Adrenal gland (tissue), 12 donors: ENCODE results near the gene ADGRE1. TPM values are rescaled to one million over a fixed set of nuclear protein-coding genes. Genes with fewer than 3 reads are reported as not detected.
A peak's percentile ranks its signal among the peaks of the same experiment; 100 is the strongest.

Experiments
- DNase-seq, 7 donors: peaks; one replicate each; pipeline ENCODE4 v3.0.0-alpha.2; 2019 to 2020
- H3K27ac ChIP-seq, 5 donors: fragments of 200-600 bp; sonication (generic) in 4 of 5; 1 replicate in 3 of 5; 2 replicates in 2 of 5; pipeline versions ENCODE4 v1.5.1 to v1.8.0; 2016 to 2020; ENCODE audit warnings: mild to moderate bottlenecking in 1 of 5
- H3K27me3 ChIP-seq: fragments of 200-600 bp; 2 replicates; pipeline ENCODE4 v1.8.0; 2021
- H3K36me3 ChIP-seq, 2 donors: fragments of 200-600 bp; replicated peaks in 1 of 2; 1 replicate in 1 of 2; 2 replicates in 1 of 2; pipeline versions ENCODE4 v1.5.1 to v1.8.0; 2018 to 2022
- H3K4me1 ChIP-seq, 2 donors: fragments of 200-600 bp; replicated peaks in 1 of 2; 1 replicate in 1 of 2; 2 replicates in 1 of 2; pipeline versions ENCODE4 v1.5.1 to v1.8.0; 2018 to 2021
- H3K4me3 ChIP-seq, 4 donors: fragments of 200-600 bp; sonication (generic) in 3 of 4; one replicate each; pipeline ENCODE4 v1.5.1; 2016 to 2018
- H3K9me3 ChIP-seq, 3 donors: fragments of 200-600 bp; sonication (generic) in 1 of 3; replicated peaks in 1 of 3; 1 replicate in 2 of 3; 2 replicates in 1 of 3; pipeline versions ENCODE4 v1.5.1 to v1.8.0; 2016 to 2021
- CTCF ChIP-seq, 6 experiments: fragments of 450-650 bp in 4 of 6; fragments of 200-600 bp in 2 of 6; sonication (generic) in 1 of 6; IDR thresholded peaks; 1 replicate in 5 of 6; 2 replicates in 1 of 6; pipeline versions ENCODE4 v1.5.1 to v1.8.0; 2016 to 2021; ENCODE audit warnings: antibody characterized with exemption in 6 of 6, mild to moderate bottlenecking in 2 of 6, moderate library complexity in 1 of 6
- POLR2A ChIP-seq, 2 donors: fragments of 450-650 bp; IDR thresholded peaks; one replicate each; pipeline ENCODE4 v1.6.1; 2017; ENCODE audit warnings: antibody characterized with exemption in 2 of 2, mild to moderate bottlenecking in 2 of 2, moderate library complexity in 1 of 2
- WGBS, 4 donors: extraction: QIAGEN DNeasy Blood & Tissue Kit in 2 of 4; methylation state at CpG; one replicate each; pipeline versions ENCODE4 v1.1.5 to v1.1.7; 2013 to 2017; 5-methylcytosine and 5-hydroxymethylcytosine counted together
- intact Hi-C, 2 donors: fragments of 100-400 bp; cut with DNase I; formaldehyde crosslinking; loops; one replicate each; pipeline versions ENCODE4 v1.14.1 to v1.15.0; 2022 to 2023
- polyA plus RNA-seq, 3 donors: library from polyadenylated mRNA; stranded (reverse); fragments of 200-250 nt in 2 of 3; fragments of 350-450 nt in 1 of 3; fragmentation: Illumina TruSeq in 1 of 3; extraction: RNeasy Lipid Tissue Mini Kit (QIAGEN cat#74804) in 1 of 3; gene quantifications; one replicate each; pipeline ENCODE4 v1.2.3, GENCODE V29; 2013 to 2014
- total RNA-seq, 9 donors: library from RNA; depleted of rRNA in 4 of 9; stranded (reverse); fragments of >200 nt in 4 of 9; fragments of 120-200 nt in 1 of 9; fragmentation: NEBNext Ultra II Directional in 1 of 9; extraction: Animal tissue kit (Norgen Biotek cat#: 25700) in 1 of 9; gene quantifications; one replicate each; pipeline versions ENCODE4 v1.1.0 to v1.2.4, GENCODE V29; 2013 to 2023
- donor health status: healthy with polysubstance abuse.
- donor health status: Bipolar disorder and iron deficiency.
- donor health status: DM: yes; HTN: yes; CAD: no.
- donor health status: DM: no; HTN: no; CAD: no.
- donor health status: DM: no; HTN: no; CAD: no.
- donor health status: DM: yes; HTN: yes; CAD: no.

The ADGRE1 gene
- total and polyA plus RNA-seq, 12 donors = 0.07 to 1.2 (median 0.28) TPM; not detected in 1

- TF ChIP-seq CTCF (IDR thresholded peaks at IDR 0.05) = no peak
- TF ChIP-seq POLR2A (IDR thresholded peaks at IDR 0.05) = no peak
- DNase-seq = no peak
- Histone ChIP-seq H3K4me1 (no peaks in the 10 kb centered on the region), H3K9me3 (no peaks in the 10 kb centered on the region), H3K27me3 (no peaks in the 10 kb centered on the region), H3K27ac (no peak overlapping the region), H3K4me3 (no peak overlapping the region), H3K36me3 (no peaks in the 10 kb centered on the region)
- intact Hi-C loops = no loop called here
- 72 to 85% (median 79%) methylated on average over 2 of the region's 2 CpGs for WGBS, 4 donors
Measured at GRCh38 chr19:6969490-6969889, 82.1 kb downstream of the ADGRE1 start.

DNA sequence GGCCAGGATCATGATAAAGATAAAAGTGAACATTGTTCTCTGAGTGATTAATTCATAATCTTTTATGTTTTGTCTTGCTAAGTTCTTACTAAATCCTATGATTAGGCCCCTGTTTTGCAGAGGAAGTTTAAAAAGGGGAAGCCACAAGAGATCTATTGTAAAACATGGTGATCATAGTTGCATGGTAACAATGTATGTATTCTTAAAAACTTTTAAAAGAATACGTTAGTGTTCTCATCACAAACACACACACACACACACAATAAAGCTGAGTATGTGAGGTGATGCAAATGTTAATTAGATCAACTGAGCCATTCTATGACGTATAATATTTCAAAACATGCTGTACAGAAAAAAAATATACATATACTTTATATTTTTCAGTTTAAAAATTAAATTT, 82.6 kb downstream of the ADGRE1 start:
- no peak overlapping the region for H3K27ac ChIP-seq
- 48 to 56% (median 54%) methylated on average over 2 of the region's 2 CpGs for WGBS, 4 donors
- DNase-seq = no peak
- H3K4me3 ChIP-seq = no peak overlapping the region
- intact Hi-C loops = no loop called here
- H3K27me3 ChIP-seq = no peaks in the 10 kb centered on the region
- TF ChIP-seq POLR2A (IDR thresholded peaks at IDR 0.05) (no peak), CTCF (IDR thresholded peaks at IDR 0.05) (no peak)
- no peaks in the 10 kb centered on the region for H3K36me3 ChIP-seq
- no peaks in the 10 kb centered on the region for H3K4me1 ChIP-seq
- no peaks in the 10 kb centered on the region for H3K9me3 ChIP-seq

GRCh38 chr19:6970443-6970842, 83.1 kb downstream of the ADGRE1 start:
- TF ChIP-seq POLR2A (IDR thresholded peaks at IDR 0.05) (no peak), CTCF (IDR thresholded peaks at IDR 0.05) (no peak)
- Histone ChIP-seq H3K27ac (no peak overlapping the region), H3K27me3 (no peaks in the 10 kb centered on the region), H3K4me3 (no peak overlapping the region), H3K9me3 (no peaks in the 10 kb centered on the region), H3K36me3 (no peaks in the 10 kb centered on the region), H3K4me1 (no peaks in the 10 kb centered on the region)
- peak in 3 of 7 donors; percentile 10 to 23 (median 14) for DNase-seq
- intact Hi-C loops = no loop called here
- WGBS, 4 donors = 67 to 72% (median 71%) methylated on average over 4 to 5 of the region's 5 CpGs

- TF ChIP-seq CTCF (IDR thresholded peaks at IDR 0.05) = no peak
- TF ChIP-seq POLR2A (IDR thresholded peaks at IDR 0.05) = no peak
- Histone ChIP-seq H3K27me3 (no peaks in the 10 kb centered on the region), H3K27ac (no peak overlapping the region), H3K4me1 (no peaks in the 10 kb centered on the region), H3K36me3 (no peaks in the 10 kb centered on the region), H3K4me3 (no peak overlapping the region), H3K9me3 (no peaks in the 10 kb centered on the region)
- WGBS, 4 donors = 75 to 100% (median 87%) methylated on average over 1 of the region's 1 CpG
- intact Hi-C loops = no loop called here
- no peak for DNase-seq
Measured at GRCh38 chr19:6971366-6971765, 84.0 kb downstream of the ADGRE1 start.
